Thyroid gland (tissue), 4 donors: ENCODE measurements around the gene PPM1H. TPM values are rescaled to one million over a fixed set of nuclear protein-coding genes. Genes with fewer than 3 reads are reported as not detected.
"Not testable (repeated sequence)": the region's sequence is repeated elsewhere in the genome, so short reads cannot be mapped to it uniquely, and the experiment has no call there.

Experiments used
- DNase-seq, 2 donors: peaks; one replicate each; pipeline ENCODE4 v3.0.0-alpha.2; 2019
- H3K27ac ChIP-seq, 3 donors: fragments of 200-600 bp; sonication (generic); 1 replicate in 2 of 3; 2 replicates in 1 of 3; pipeline ENCODE4 v1.5.1; 2016 to 2019; ENCODE audit warnings: mild to moderate bottlenecking in 1 of 3, moderate library complexity in 1 of 3
- H3K27me3 ChIP-seq: fragments of 200-600 bp; sonication (generic); one replicate; pipeline ENCODE4 v1.5.1; 2019
- H3K36me3 ChIP-seq, 2 donors: fragments of 200-600 bp; sonication (generic); one replicate each; pipeline ENCODE4 v1.5.1; 2016 to 2019
- H3K4me1 ChIP-seq, 2 donors: fragments of 200-600 bp; sonication (generic); one replicate each; pipeline ENCODE4 v1.5.1; 2017 to 2019
- H3K4me3 ChIP-seq, 3 donors: fragments of 200-600 bp; sonication (generic); replicated peaks in 1 of 3; 1 replicate in 2 of 3; 2 replicates in 1 of 3; pipeline ENCODE4 v1.5.1; 2016; ENCODE audit warnings: mild to moderate bottlenecking in 1 of 3
- H3K9me3 ChIP-seq: fragments of 200-600 bp; sonication (generic); one replicate; pipeline ENCODE4 v1.5.1; 2017
- CTCF ChIP-seq, 6 experiments: fragments of 200-600 bp in 3 of 6; fragments of 450-650 bp in 3 of 6; sonication (generic) in 3 of 6; IDR thresholded peaks; one replicate each; pipeline ENCODE4 v1.5.1; 2016 to 2019; ENCODE audit warnings: antibody characterized with exemption in 6 of 6, mild to moderate bottlenecking in 2 of 6, inconsistent platforms in 1 of 6, moderate library complexity in 1 of 6
- POLR2A ChIP-seq, 2 donors: fragments of 450-650 bp; IDR thresholded peaks; one replicate each; pipeline ENCODE4 v1.6.1; 2017; ENCODE audit warnings: antibody characterized with exemption in 2 of 2, mild to moderate bottlenecking in 2 of 2, moderate library complexity in 1 of 2
- WGBS, 2 donors: methylation state at CpG; one replicate each; pipeline ENCODE4 v1.1.5; 2017; 5-methylcytosine and 5-hydroxymethylcytosine counted together
- intact Hi-C: fragments of 100-400 bp; cut with DNase I; formaldehyde crosslinking; loops from one replicate; pipeline ENCODE4 v1.15.1; 2023
- total RNA-seq, 4 donors: library from RNA; depleted of rRNA; stranded (reverse); fragments of >200 nt; gene quantifications; one replicate each; pipeline ENCODE4 v1.2.3, GENCODE V29; 2016

The PPM1H gene
- total RNA-seq, 4 donors from 2014 or later: 3.9 to 12.7 (median 9.0) TPM

- Histone ChIP-seq H3K27ac (no peak overlapping the region), H3K9me3 (no peaks in the 10 kb centered on the region), H3K36me3 (no peaks in the 10 kb centered on the region), H3K4me3 (no peak overlapping the region), H3K27me3 (no peaks in the 10 kb centered on the region), H3K4me1 (no peaks in the 10 kb centered on the region)
- DNase-seq: no peak
- TF ChIP-seq CTCF (IDR thresholded peaks at IDR 0.05) (no peak), POLR2A (IDR thresholded peaks at IDR 0.05) (no peak)
- intact Hi-C loops: no loop called here
These were observed 32.1 kb upstream of the PPM1H start for GRCh38 chr12:62966990-62967506.

- H3K27ac ChIP-seq, H3K4me3 ChIP-seq, H3K9me3 ChIP-seq, H3K4me1 ChIP-seq, intact Hi-C loops, DNase-seq, H3K27me3 ChIP-seq, H3K36me3 ChIP-seq: not testable (repeated sequence)
- WGBS, 2 donors: 94 to 97% methylated on average over 8 of the region's 8 CpGs
These were observed 31.6 kb upstream of the PPM1H start for GRCh38 chr12:62966446-62966989.

GRCh38 chr12:62965700-62966099 is 30.8 kb upstream of the PPM1H start:
- 85 to 90% methylated on average over 4 of the region's 4 CpGs for WGBS, 2 donors
- H3K9me3 ChIP-seq, H3K36me3 ChIP-seq, H3K4me3 ChIP-seq, H3K27me3 ChIP-seq, H3K4me1 ChIP-seq, intact Hi-C loops, H3K27ac ChIP-seq, DNase-seq: not testable (repeated sequence)

- H3K4me1 ChIP-seq, DNase-seq, H3K27ac ChIP-seq, H3K9me3 ChIP-seq, H3K36me3 ChIP-seq, intact Hi-C loops, H3K27me3 ChIP-seq, H3K4me3 ChIP-seq: not testable (repeated sequence)
- 91 to 94% methylated on average over 11 of the region's 11 CpGs for WGBS, 2 donors
These were observed 30.3 kb upstream of the PPM1H start for GRCh38 chr12:62965242-62965641.

GRCh38 chr12:62963486-62964041 is 28.6 kb upstream of the PPM1H start:
- DNase-seq: no peak
- WGBS, 2 donors: 79 to 83% methylated on average over 2 of the region's 2 CpGs
- intact Hi-C loops: no loop called here
- no peaks in the 10 kb centered on the region for H3K9me3 ChIP-seq
- no peaks in the 10 kb centered on the region for H3K36me3 ChIP-seq
- no peak overlapping the region for H3K27ac ChIP-seq
- no peaks in the 10 kb centered on the region for H3K4me1 ChIP-seq
- no peaks in the 10 kb centered on the region for H3K27me3 ChIP-seq
- TF ChIP-seq CTCF (IDR thresholded peaks at IDR 0.05) (no peak), POLR2A (IDR thresholded peaks at IDR 0.05) (no peak)
- no peak overlapping the region for H3K4me3 ChIP-seq

GRCh38 chr12:62960324-62960723 is 25.4 kb upstream of the PPM1H start:
- WGBS, 2 donors: 86 to 90% methylated on average over 1 of the region's 1 CpG

More at GRCh38 chr12:62960324-62960723, 25.4 kb upstream of the PPM1H start:
- Histone ChIP-seq H3K4me3 (no peak overlapping the region), H3K4me1 (peaks cover 5 to 10% of the 10 kb centered on the region in 2 donors), H3K27ac (no peak overlapping the region), H3K36me3 (no peaks in the 10 kb centered on the region), H3K9me3 (no peaks in the 10 kb centered on the region), H3K27me3 (no peaks in the 10 kb centered on the region)
- TF ChIP-seq CTCF (IDR thresholded peaks at IDR 0.05) (no peak), POLR2A (IDR thresholded peaks at IDR 0.05) (no peak)
- DNase-seq: no peak
- intact Hi-C loops: no loop called here
